ENCODE measurements around the gene GALC.
A peak's percentile ranks its signal among the peaks of the same experiment; 100 is the strongest.

Gene GALC

GRCh38 chr14:88013750-88014349, 20.9 kb upstream of the GALC start:
- TF ChIP-seq CTCF (IDR thresholded peaks at IDR 0.05) = peak; percentile 96

GRCh38 chr14:88012495-88012894, 19.5 kb upstream of the GALC start:
- TF ChIP-seq CTCF (IDR thresholded peaks at IDR 0.05) = no peak

GRCh38 chr14:88010331-88010730, 17.3 kb upstream of the GALC start:
- no peak for TF ChIP-seq CTCF (IDR thresholded peaks at IDR 0.05)

- no peak for TF ChIP-seq CTCF (IDR thresholded peaks at IDR 0.05)
These were observed 16.5 kb upstream of the GALC start for GRCh38 chr14:88009486-88009885.

- TF ChIP-seq CTCF (IDR thresholded peaks at IDR 0.05) = no peak
These were observed 15.2 kb upstream of the GALC start for GRCh38 chr14:88008039-88008742.

- TF ChIP-seq CTCF (IDR thresholded peaks at IDR 0.05) = no peak
These were observed 14.6 kb upstream of the GALC start for GRCh38 chr14:88007608-88008007.

GRCh38 chr14:88005978-88006851, 13.2 kb upstream of the GALC start:
- TF ChIP-seq CTCF (IDR thresholded peaks at IDR 0.05) = no peak
